Endodermal cell (in vitro differentiated cells): ENCODE data around the gene TMEM132A. TPM values are rescaled to one million over a fixed set of nuclear protein-coding genes. Genes with fewer than 3 reads are reported as not detected.

Source experiments
- DNase-seq: peaks from one replicate; pipeline ENCODE4 v3.0.0-alpha.2; 2017
- H3K27ac ChIP-seq: 2 replicates; pipeline ENCODE4 v1.5.1; 2013; ENCODE audit warnings: mild to moderate bottlenecking, low read depth, low read length, moderate library complexity
- H3K27me3 ChIP-seq: 2 replicates; pipeline ENCODE4 v1.6.1; 2013; ENCODE audit warnings: mild to moderate bottlenecking, low read length, moderate library complexity; ENCODE audit not compliant: insufficient read depth, control insufficient read depth, poor library complexity, severe bottlenecking
- H3K36me3 ChIP-seq: 2 replicates; pipeline ENCODE4 v1.7.0; 2013; ENCODE audit warnings: mild to moderate bottlenecking, low read length, moderate library complexity; ENCODE audit not compliant: control insufficient read depth, insufficient read depth
- H3K4me1 ChIP-seq: one replicate; pipeline ENCODE4 v1.7.0; 2013; ENCODE audit warnings: low read length; ENCODE audit not compliant: control insufficient read depth, insufficient read depth
- H3K4me3 ChIP-seq: 2 replicates; pipeline ENCODE4 v1.5.1; 2013; ENCODE audit warnings: mild to moderate bottlenecking, low read length, moderate library complexity
- H3K9ac ChIP-seq: 2 replicates; pipeline ENCODE4 v1.6.1; 2013; ENCODE audit warnings: mild to moderate bottlenecking, low read length, moderate library complexity; ENCODE audit not compliant: poor library complexity, severe bottlenecking; ENCODE audit errors: extremely low read depth
- H3K9me3 ChIP-seq: 2 replicates; pipeline ENCODE4 v1.6.1; 2013; ENCODE audit warnings: mild to moderate bottlenecking, low read length, moderate library complexity; ENCODE audit not compliant: control insufficient read depth
- H3K27ac Mint-ChIP-seq: 2 replicates; pipeline ENCODE4 v1.8.0; 2020; ENCODE audit warnings: mixed read lengths
- H3K27me3 Mint-ChIP-seq: 2 replicates; pipeline ENCODE4 v1.8.0; 2021; ENCODE audit warnings: mild to moderate bottlenecking, mixed read lengths; ENCODE audit not compliant: insufficient read depth
- H3K36me3 Mint-ChIP-seq: 2 replicates; pipeline ENCODE4 v1.8.0; 2020; ENCODE audit warnings: low read depth, mixed read lengths
- H3K4me1 Mint-ChIP-seq: 2 replicates; pipeline ENCODE4 v1.8.0; 2020; ENCODE audit warnings: mixed read lengths
- H3K4me3 Mint-ChIP-seq: 2 replicates; pipeline ENCODE4 v1.8.0; 2020; ENCODE audit warnings: mild to moderate bottlenecking, moderate library complexity, mixed read lengths
- H3K9me3 Mint-ChIP-seq: 2 replicates; pipeline ENCODE4 v1.8.0; 2020; ENCODE audit warnings: mild to moderate bottlenecking, mixed read lengths
- CTCF ChIP-seq: fragments of 200-600 bp; sonication (generic); conservative IDR thresholded peaks from 2 replicates; pipeline ENCODE4 v1.5.0; 2021; ENCODE audit warnings: antibody characterized with exemption, mild to moderate bottlenecking
- WGBS, 2 experiments: methylation state at CpG; one replicate each; pipeline versions ENCODE4 v1.1.5 to v1.1.7; 2013; ENCODE audit warnings: missing lambda C conversion rate in 2 of 2, mixed read lengths in 1 of 2; ENCODE audit not compliant: insufficient coverage in 1 of 2, insufficient read length in 1 of 2; 5-methylcytosine and 5-hydroxymethylcytosine counted together
- total RNA-seq, 2 donors: library from RNA; stranded (reverse); fragmentation: NEBNext Ultra II Directional in 1 of 2; extraction: Animal tissue kit (Norgen Biotek cat#: 25700) in 1 of 2; gene quantifications; 2 replicates in 1 of 2; 3 replicates in 1 of 2; pipeline ENCODE4 v1.2.1, GENCODE V29; 2021

Gene TMEM132A
- total RNA-seq, 2 donors from 2014 or later, result 135 to 140 TPM

GRCh38 chr11:60984149-60984548 is 59.9 kb downstream of the TMEM132A start:
- H3K4me1 ChIP-seq, result no peaks in the 10 kb centered on the region
- H3K27me3 Mint-ChIP-seq, result peaks cover 10% of the 10 kb centered on the region
- 63 to 68% methylated on average over 5 of the region's 6 CpGs for WGBS, 2 experiments
- TF ChIP-seq CTCF, result no peak
- H3K9ac ChIP-seq, result no peak overlapping the region
- H3K27me3 ChIP-seq, result peaks cover 7% of the 10 kb centered on the region
- no peaks in the 10 kb centered on the region for H3K9me3 ChIP-seq
- H3K27ac ChIP-seq, result no peak overlapping the region
- H3K27ac Mint-ChIP-seq, result no peak overlapping the region
- H3K4me3 ChIP-seq, result no peak overlapping the region
- peak; percentile 14 for DNase-seq
- H3K9me3 Mint-ChIP-seq, result no peaks in the 10 kb centered on the region
- H3K36me3 Mint-ChIP-seq, result no peaks in the 10 kb centered on the region
- no peak overlapping the region for H3K4me3 Mint-ChIP-seq
- H3K4me1 Mint-ChIP-seq, result peaks cover 2% of the 10 kb centered on the region
- no peaks in the 10 kb centered on the region for H3K36me3 ChIP-seq

GRCh38 chr11:60984636-60985035 is 60.4 kb downstream of the TMEM132A start:
- DNase-seq, result peak; percentile 56
- no peak for TF ChIP-seq CTCF
- H3K36me3 Mint-ChIP-seq, result no peaks in the 10 kb centered on the region

GRCh38 chr11:60985501-60985900 is 61.2 kb downstream of the TMEM132A start:
- Mint-ChIP-seq H3K4me1 (peaks cover 2% of the 10 kb centered on the region), H3K36me3 (no peaks in the 10 kb centered on the region), H3K4me3 (no peak overlapping the region), H3K27ac (no peak overlapping the region), H3K27me3 (peaks cover 12% of the 10 kb centered on the region), H3K9me3 (no peaks in the 10 kb centered on the region)
- H3K4me3 ChIP-seq, result no peak overlapping the region
- whole genome bisulfite sequencing, 2 experiments, result 93 to 100% methylated on average over 1 to 2 of the region's 2 CpGs
- DNase-seq, result peak; percentile 15
- no peak overlapping the region for H3K9ac ChIP-seq
- no peaks in the 10 kb centered on the region for H3K36me3 ChIP-seq
- H3K9me3 ChIP-seq, result no peaks in the 10 kb centered on the region
- no peak overlapping the region for H3K27ac ChIP-seq
- no peak for TF ChIP-seq CTCF
- H3K4me1 ChIP-seq, result no peaks in the 10 kb centered on the region
- peaks cover 7% of the 10 kb centered on the region for H3K27me3 ChIP-seq

More at GRCh38 chr11:60984636-60985035, 60.4 kb downstream of the TMEM132A start:
- H3K4me1 Mint-ChIP-seq, result peaks cover 2% of the 10 kb centered on the region
- Histone ChIP-seq H3K36me3 (no peaks in the 10 kb centered on the region), H3K27me3 (peaks cover 7% of the 10 kb centered on the region), H3K27ac (no peak overlapping the region), H3K4me1 (no peaks in the 10 kb centered on the region), H3K9me3 (no peaks in the 10 kb centered on the region), H3K9ac (no peak overlapping the region), H3K4me3 (no peak overlapping the region)
- H3K4me3 Mint-ChIP-seq, result no peak overlapping the region
- H3K27ac Mint-ChIP-seq, result no peak overlapping the region
- H3K27me3 Mint-ChIP-seq, result peaks cover 12% of the 10 kb centered on the region
- H3K9me3 Mint-ChIP-seq, result no peaks in the 10 kb centered on the region
- 69 to 75% methylated on average over 4 of the region's 4 CpGs for WGBS, 2 experiments
